ENCODE results near the gene NSUN2. TPM values are rescaled to one million over a fixed set of nuclear protein-coding genes. Genes with fewer than 3 reads are reported as not detected.

NSUN2 gene
- total and polyA plus RNA-seq, 2 experiments from 2014 or later = 65.4 to 112 TPM

DNA sequence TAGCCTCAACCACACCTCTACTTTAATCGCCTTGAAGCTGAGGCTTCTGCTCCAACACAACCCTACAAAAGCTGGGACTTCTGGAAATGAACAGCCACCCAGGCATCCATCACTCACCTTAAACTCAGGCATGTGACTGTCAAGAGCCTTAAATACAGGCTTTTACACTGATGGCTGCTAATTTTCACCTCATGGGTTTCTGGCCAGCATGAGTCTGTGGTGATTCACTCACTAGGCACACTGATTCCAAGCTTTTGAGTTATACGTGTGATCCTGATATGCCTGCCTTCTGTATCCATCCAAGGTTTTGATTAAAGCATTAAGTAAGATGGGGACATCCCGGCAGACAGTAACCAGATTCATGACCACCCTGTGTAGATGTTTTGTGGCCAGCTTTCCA is 8.9 kb downstream of the NSUN2 start:
- Histone ChIP-seq H3F3A (replicated peaks; ENCODE audit: low read depth) (no peaks in the 10 kb centered on the region), H2AFZ (no peak overlapping the region), H3K36me3 (ENCODE audit: insufficient read depth) (peaks cover 51% of the 10 kb centered on the region), H3K4me2 (no peak overlapping the region), H3K27ac (ENCODE audit: low read depth) (no peak overlapping the region), H3K9me2 (ENCODE audit: insufficient read depth) (no peaks in the 10 kb centered on the region), H3K79me2 (replicated peaks; ENCODE audit: insufficient read depth) (peaks cover 94% of the 10 kb centered on the region), H3K4me1 (ENCODE audit: insufficient read depth) (no peaks in the 10 kb centered on the region), H3K4me3 (no peak overlapping the region), H3K27me3 (ENCODE audit: insufficient read depth) (no peaks in the 10 kb centered on the region), H4K20me1 (replicated peaks; ENCODE audit: insufficient read depth) (peaks cover 63% of the 10 kb centered on the region)
- Mint-ChIP-seq H3K4me1 (no peaks in the 10 kb centered on the region), H3K9me3 (no peaks in the 10 kb centered on the region), H3K4me3 (no peak overlapping the region), H3K36me3 (ENCODE audit: low read depth) (peaks cover 81% of the 10 kb centered on the region), H3K27ac (no peak overlapping the region), H3K27me3 (ENCODE audit: insufficient read depth, low read depth, poor library complexity) (peaks cover 2% of the 10 kb centered on the region)
- no peak for TF ChIP-seq JUNB (IDR thresholded peaks at IDR 0.05; ENCODE audit: unreplicated experiment)
- TF ChIP-seq STAT1 (IDR thresholded peaks at IDR 0.05; ENCODE audit: unreplicated experiment) = no peak
- no peak for TF ChIP-seq ZNF114 (CRISPR knock-in tag; IDR thresholded peaks at IDR 0.05)
- TF ChIP-seq REST (IDR thresholded peaks at IDR 0.05; ENCODE audit: unreplicated experiment) = no peak
- no peak for TF ChIP-seq CREB1 (CRISPR knock-in tag; IDR thresholded peaks at IDR 0.05; ENCODE audit: low read depth)
- no peak for DNase-seq (ENCODE audit: low spot score)
- ATAC-seq = no peak

GRCh38 chr5:6623228-6623627 is 9.6 kb downstream of the NSUN2 start:
- DNase-seq (ENCODE audit: low spot score) = no peak
- H3K9me2 ChIP-seq (ENCODE audit: insufficient read depth) = no peaks in the 10 kb centered on the region
- no peak for TF ChIP-seq NANOG (IDR thresholded peaks at IDR 0.05; ENCODE audit: borderline replicate concordance)
- TF ChIP-seq, protein P1, sequence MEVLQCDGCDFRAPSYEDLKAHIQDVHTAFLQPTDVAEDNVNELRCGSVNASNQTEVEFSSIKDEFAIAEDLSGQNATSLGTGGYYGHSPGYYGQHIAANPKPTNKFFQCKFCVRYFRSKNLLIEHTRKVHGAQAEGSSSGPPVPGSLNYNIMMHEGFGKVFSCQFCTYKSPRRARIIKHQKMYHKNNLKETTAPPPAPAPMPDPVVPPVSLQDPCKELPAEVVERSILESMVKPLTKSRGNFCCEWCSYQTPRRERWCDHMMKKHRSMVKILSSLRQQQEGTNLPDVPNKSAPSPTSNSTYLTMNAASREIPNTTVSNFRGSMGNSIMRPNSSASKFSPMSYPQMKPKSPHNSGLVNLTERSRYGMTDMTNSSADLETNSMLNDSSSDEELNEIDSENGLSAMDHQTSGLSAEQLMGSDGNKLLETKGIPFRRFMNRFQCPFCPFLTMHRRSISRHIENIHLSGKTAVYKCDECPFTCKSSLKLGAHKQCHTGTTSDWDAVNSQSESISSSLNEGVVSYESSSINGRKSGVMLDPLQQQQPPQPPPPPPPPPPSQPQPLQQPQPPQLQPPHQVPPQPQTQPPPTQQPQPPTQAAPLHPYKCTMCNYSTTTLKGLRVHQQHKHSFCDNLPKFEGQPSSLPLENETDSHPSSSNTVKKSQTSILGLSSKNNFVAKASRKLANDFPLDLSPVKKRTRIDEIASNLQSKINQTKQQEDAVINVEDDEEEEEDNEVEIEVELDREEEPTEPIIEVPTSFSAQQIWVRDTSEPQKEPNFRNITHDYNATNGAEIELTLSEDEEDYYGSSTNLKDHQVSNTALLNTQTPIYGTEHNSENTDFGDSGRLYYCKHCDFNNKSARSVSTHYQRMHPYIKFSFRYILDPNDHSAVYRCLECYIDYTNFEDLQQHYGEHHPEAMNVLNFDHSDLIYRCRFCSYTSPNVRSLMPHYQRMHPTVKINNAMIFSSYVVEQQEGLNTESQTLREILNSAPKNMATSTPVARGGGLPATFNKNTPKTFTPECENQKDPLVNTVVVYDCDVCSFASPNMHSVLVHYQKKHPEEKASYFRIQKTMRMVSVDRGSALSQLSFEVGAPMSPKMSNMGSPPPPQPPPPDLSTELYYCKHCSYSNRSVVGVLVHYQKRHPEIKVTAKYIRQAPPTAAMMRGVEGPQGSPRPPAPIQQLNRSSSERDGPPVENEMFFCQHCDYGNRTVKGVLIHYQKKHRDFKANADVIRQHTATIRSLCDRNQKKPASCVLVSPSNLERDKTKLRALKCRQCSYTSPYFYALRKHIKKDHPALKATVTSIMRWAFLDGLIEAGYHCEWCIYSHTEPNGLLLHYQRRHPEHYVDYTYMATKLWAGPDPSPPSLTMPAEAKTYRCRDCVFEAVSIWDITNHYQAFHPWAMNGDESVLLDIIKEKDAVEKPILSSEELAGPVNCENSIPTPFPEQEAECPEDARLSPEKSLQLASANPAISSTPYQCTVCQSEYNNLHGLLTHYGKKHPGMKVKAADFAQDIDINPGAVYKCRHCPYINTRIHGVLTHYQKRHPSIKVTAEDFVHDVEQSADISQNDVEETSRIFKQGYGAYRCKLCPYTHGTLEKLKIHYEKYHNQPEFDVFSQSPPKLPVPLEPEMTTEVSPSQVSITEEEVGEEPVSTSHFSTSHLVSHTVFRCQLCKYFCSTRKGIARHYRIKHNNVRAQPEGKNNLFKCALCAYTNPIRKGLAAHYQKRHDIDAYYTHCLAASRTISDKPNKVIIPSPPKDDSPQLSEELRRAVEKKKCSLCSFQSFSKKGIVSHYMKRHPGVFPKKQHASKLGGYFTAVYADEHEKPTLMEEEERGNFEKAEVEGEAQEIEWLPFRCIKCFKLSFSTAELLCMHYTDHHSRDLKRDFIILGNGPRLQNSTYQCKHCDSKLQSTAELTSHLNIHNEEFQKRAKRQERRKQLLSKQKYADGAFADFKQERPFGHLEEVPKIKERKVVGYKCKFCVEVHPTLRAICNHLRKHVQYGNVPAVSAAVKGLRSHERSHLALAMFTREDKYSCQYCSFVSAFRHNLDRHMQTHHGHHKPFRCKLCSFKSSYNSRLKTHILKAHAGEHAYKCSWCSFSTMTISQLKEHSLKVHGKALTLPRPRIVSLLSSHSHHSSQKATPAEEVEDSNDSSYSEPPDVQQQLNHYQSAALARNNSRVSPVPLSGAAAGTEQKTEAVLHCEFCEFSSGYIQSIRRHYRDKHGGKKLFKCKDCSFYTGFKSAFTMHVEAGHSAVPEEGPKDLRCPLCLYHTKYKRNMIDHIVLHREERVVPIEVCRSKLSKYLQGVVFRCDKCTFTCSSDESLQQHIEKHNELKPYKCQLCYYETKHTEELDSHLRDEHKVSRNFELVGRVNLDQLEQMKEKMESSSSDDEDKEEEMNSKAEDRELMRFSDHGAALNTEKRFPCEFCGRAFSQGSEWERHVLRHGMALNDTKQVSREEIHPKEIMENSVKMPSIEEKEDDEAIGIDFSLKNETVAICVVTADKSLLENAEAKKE (CRISPR knock-in tag; IDR thresholded peaks at IDR 0.05) = no peak
- TF ChIP-seq EZH2 (IDR thresholded peaks at IDR 0.05; ENCODE audit: low read depth, unreplicated experiment) = no peak
- TF ChIP-seq EZH2phosphoT487 (IDR thresholded peaks at IDR 0.05; ENCODE audit: unreplicated experiment) = no peak
- TF ChIP-seq POLR2AphosphoS5 (IDR thresholded peaks at IDR 0.05; ENCODE audit: low read depth) = no peak
- H3K27ac Mint-ChIP-seq = no peak overlapping the region
- ATAC-seq = no peak
- H3K4me1 Mint-ChIP-seq = no peaks in the 10 kb centered on the region
- no peaks in the 10 kb centered on the region for H3K27me3 ChIP-seq (ENCODE audit: insufficient read depth)
- H3K4me2 ChIP-seq = no peak overlapping the region
- peaks cover 78% of the 10 kb centered on the region for H3K36me3 Mint-ChIP-seq (ENCODE audit: low read depth)
- peaks cover 2% of the 10 kb centered on the region for H3K27me3 Mint-ChIP-seq (ENCODE audit: insufficient read depth, low read depth, poor library complexity)
- no peaks in the 10 kb centered on the region for H3F3A ChIP-seq (replicated peaks; ENCODE audit: low read depth)
- H2AFZ ChIP-seq = no peak overlapping the region
- no peaks in the 10 kb centered on the region for H3K4me1 ChIP-seq (ENCODE audit: insufficient read depth)
- H4K20me1 ChIP-seq (replicated peaks; ENCODE audit: insufficient read depth) = peaks cover 57% of the 10 kb centered on the region
- no peaks in the 10 kb centered on the region for H3K9me3 Mint-ChIP-seq
- no peak overlapping the region for H3K27ac ChIP-seq (ENCODE audit: low read depth)
- H3K4me3 Mint-ChIP-seq = no peak overlapping the region
- H3K36me3 ChIP-seq (ENCODE audit: insufficient read depth) = peaks cover 52% of the 10 kb centered on the region
- no peak overlapping the region for H3K4me3 ChIP-seq
- peaks cover 92% of the 10 kb centered on the region for H3K79me2 ChIP-seq (replicated peaks; ENCODE audit: insufficient read depth)
